GM06990 (cell line): ENCODE results near the gene ARHGAP23.
A peak's percentile ranks its signal among the peaks of the same experiment; 100 is the strongest.

ENCODE experiments used
- DNase-seq: peaks from one replicate; pipeline ENCODE4 v3.0.0-alpha.2; 2011; ENCODE audit not compliant: insufficient read length; ENCODE audit errors: extremely low read depth
- H3K27me3 ChIP-seq: replicated peaks from 2 replicates; pipeline ENCODE4 v1.6.0; 2011; ENCODE audit warnings: low read length; ENCODE audit not compliant: control insufficient read depth, insufficient read depth
- H3K36me3 ChIP-seq: 2 replicates; pipeline ENCODE4 v1.5.1; 2011; ENCODE audit warnings: low read length; ENCODE audit not compliant: control insufficient read depth, insufficient read depth
- H3K4me3 ChIP-seq: replicated peaks from 2 replicates; pipeline ENCODE4 v1.5.1; 2011; ENCODE audit warnings: low read depth, mild to moderate bottlenecking, control low read depth, low read length
- CTCF ChIP-seq: IDR thresholded peaks from 2 replicates; pipeline ENCODE4 v1.5.1; 2011; ENCODE audit warnings: low read length, control low read depth, mild to moderate bottlenecking, inconsistent platforms; ENCODE audit not compliant: insufficient read depth, poor library complexity, severe bottlenecking

The ARHGAP23 gene

GRCh38 chr17:38415250-38416194 is 12.7 kb upstream of the ARHGAP23 start:
- peak; percentile 78 for DNase-seq
- TF ChIP-seq CTCF = no peak
- Histone ChIP-seq H3K4me3 (peak overlapping the region; percentile 14; the same call in 1 of the 2 replicates), H3K36me3 (no peaks in the 10 kb centered on the region), H3K27me3 (peaks cover 3% of the 10 kb centered on the region)

- no peak for DNase-seq
- TF ChIP-seq CTCF = no peak
Measured at GRCh38 chr17:38416840-38417209, 11.4 kb upstream of the ARHGAP23 start.

GRCh38 chr17:38417210-38417951 is 10.9 kb upstream of the ARHGAP23 start:
- peaks cover 4% of the 10 kb centered on the region for H3K27me3 ChIP-seq

More at GRCh38 chr17:38416840-38417209, 11.4 kb upstream of the ARHGAP23 start:
- H3K4me3 ChIP-seq = no peak overlapping the region
- H3K36me3 ChIP-seq = no peaks in the 10 kb centered on the region
- peaks cover 4% of the 10 kb centered on the region for H3K27me3 ChIP-seq

DNA sequence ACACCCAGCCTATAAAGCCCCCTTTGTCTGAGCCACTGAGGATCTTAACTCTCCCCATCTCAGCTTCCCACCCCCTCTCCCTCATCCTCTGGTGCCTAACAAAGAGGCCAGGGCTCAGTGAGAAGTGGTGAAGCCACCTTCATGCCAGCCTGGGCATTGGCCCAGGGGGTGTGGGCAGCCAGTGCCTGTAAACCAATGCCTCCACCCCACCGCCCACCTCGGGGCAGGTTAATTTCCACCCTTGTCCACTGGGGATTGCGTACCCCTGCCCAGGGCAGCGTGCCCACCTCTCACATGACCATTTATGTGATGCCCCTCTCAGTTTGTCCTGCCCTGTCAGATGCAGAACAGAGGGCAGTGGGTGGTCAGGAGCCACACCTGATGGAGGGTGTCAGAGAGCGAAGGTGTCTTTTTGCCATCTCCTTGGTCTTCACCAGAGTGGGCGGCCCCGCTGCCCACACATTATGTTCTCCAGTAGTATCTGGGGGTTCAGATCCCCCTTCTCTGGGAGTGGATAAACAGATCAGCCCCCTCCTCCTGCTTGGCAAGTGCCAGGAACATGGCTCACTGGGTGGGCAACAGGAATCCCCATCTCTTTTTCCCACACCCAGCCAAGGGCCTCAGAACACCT is 10.1 kb upstream of the ARHGAP23 start:
- Histone ChIP-seq H3K27me3 (peaks cover 4% of the 10 kb centered on the region), H3K4me3 (no peak overlapping the region), H3K36me3 (no peaks in the 10 kb centered on the region)
- no peak for TF ChIP-seq CTCF
- DNase-seq = no peak

More at GRCh38 chr17:38417210-38417951, 10.9 kb upstream of the ARHGAP23 start:
- DNase-seq = no peak
- H3K4me3 ChIP-seq = no peak overlapping the region
- no peaks in the 10 kb centered on the region for H3K36me3 ChIP-seq
- TF ChIP-seq CTCF = no peak

DNA sequence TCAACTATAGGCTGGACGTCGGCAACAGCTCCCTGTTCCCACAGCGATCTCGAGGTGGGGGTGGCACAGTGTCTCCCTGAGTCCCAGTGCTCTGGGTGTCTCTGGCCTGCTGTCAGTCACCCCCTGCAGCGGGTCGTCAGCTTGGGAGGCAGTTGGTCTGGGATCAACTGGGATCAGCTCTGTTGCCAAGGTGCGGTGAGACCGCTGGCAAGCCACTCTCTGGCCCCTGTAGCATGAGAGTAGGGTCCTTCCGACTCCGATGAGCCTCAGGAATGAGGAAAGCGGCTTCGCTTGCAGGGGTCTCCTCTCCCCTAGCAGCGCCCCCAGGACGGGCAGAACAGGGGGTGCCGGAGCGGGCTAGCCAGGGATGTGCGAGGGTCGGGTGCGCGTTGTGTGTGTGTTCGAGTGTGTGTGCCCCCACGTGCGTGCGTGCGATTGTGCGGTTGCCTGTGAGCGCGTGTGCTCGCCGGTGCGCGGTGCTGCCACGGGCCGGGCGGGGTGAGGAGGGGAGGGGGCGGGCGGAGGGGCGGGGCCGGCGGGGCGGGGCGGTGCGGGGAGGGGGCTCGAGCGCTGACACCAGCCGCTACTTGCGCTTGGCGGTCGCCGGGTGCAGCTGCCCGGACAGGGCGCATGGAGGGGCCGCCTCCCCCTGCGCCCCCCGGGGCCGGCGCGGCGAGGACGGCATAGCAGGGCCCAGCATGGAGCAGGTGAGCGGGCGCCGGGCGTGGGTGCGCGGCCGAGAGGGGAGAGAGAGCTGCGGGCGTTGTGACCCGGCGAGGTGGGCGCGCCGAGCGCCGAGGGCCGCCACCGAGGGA is 9.4 kb upstream of the ARHGAP23 start:
- no peaks in the 10 kb centered on the region for H3K36me3 ChIP-seq
- TF ChIP-seq CTCF = no peak
- no peak overlapping the region for H3K4me3 ChIP-seq
- no peak for DNase-seq
- peaks cover 4% of the 10 kb centered on the region for H3K27me3 ChIP-seq
